K562 treated with DMSO at 1 percent for 12 hours (cell line): Measurements from ENCODE around the gene C12orf56. TPM values are rescaled to one million over a fixed set of nuclear protein-coding genes. Genes with fewer than 3 reads are reported as not detected.

ENCODE experiments used
- total RNA-seq: library from RNA; unstranded; fragments of 300-600 nt; gene quantifications from 2 replicates; pipeline ENCODE4 v1.2.3, GENCODE V29; 2022; ENCODE audit not compliant: insufficient read depth

The C12orf56 gene, protein sequence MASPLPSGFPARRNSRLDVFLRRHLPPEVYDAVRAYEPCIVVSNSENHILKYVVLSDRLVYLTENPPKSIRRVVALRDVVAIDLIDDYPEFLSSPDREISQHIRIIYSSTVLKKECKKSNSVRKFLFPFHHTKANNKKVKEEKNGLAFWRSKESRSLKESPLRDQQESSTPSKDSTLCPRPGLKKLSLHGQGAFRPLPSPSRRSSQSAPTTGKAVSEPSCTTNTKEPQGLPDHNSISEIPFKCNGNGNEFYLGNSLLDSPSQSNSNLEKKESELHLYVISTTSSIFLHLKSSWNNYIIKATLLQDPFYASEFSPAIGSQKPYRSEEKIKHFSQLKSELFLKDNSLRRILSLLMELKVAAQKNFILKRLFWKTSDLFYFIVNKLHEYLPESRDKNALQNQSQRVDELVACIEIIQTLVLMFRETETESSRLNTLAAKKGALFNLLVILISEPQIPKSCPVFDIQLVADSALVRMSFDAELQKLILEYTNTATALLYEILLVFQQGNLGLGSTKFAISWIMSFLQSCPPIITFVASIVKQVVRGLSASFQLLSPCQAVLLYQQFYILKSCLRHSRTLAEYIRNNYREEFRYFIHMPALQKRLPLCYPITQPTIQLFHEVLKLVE
- total RNA-seq: 1.9 and 3.4 TPM in 2 replicates

DNA sequence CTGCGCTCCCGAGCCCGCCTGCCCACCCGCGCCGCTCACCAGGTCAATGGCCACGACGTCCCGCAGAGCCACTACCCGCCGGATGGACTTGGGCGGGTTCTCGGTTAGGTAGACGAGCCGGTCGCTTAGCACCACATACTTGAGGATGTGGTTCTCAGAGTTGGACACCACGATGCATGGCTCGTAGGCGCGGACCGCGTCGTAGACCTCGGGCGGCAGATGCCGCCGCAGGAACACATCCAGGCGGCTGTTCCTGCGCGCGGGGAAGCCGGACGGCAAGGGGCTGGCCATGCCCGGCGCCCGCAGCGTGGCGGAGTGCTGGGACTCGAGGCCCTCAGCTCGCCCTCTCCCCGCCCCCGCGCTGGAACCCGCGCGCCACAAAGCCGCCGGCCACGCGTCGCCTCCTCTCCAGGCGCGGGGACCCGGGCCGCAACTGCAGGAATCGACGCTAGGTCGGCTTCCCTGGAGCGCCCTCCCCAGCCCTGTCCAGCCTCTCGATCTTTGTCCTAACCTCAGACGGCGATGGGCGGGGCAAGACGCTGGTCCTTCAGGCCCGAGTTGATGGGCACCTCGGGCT lies at the start of gene C12orf56:
C12orf56 (minus strand) TSS at position 484 of the 577 bp plus-strand sequence; CDS start at position 291, 193 bp downstream.

DNA sequence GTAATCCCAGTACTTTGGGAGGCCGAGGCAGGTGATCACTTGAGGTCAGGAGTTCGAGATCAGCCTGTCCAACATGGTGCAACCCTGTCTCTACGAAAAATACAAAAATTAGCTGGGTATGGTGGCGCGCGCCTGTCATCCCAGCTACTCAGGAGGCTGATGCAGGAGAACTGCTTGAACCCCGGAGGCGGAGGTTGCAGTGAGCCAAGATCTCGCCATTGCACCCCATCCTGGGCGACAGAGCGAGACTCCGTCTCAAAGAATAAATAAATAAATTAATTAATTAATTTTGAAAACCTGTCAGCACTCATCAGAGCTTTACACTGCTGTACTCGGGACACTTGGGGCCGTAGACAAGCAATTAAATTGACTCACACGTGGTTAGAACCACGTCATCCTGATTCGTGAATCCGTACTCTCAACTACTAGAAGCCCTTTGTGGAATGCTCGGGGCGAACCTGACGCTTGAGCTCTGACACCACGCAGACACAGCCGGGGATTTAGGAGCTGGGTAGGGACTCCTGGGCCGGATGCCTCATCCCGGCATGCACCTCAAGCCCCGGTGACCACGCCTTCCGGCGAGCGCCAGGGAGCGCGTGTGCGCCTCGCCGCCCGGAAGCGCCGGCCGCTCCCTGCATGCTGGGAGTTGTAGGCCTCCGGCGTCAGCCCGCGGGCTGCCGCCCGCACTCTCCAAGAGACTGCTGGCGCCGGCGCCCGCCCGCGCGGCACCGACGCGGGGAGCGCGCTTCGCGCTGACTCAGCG lies 13.3 kb upstream of the C12orf56 start, which contains the start of gene XPOT:
XPOT (plus strand) TSS at position 686 of the 763 bp plus-strand sequence. CDS start 5,644 bp downstream, outside the sequence.

DNA sequence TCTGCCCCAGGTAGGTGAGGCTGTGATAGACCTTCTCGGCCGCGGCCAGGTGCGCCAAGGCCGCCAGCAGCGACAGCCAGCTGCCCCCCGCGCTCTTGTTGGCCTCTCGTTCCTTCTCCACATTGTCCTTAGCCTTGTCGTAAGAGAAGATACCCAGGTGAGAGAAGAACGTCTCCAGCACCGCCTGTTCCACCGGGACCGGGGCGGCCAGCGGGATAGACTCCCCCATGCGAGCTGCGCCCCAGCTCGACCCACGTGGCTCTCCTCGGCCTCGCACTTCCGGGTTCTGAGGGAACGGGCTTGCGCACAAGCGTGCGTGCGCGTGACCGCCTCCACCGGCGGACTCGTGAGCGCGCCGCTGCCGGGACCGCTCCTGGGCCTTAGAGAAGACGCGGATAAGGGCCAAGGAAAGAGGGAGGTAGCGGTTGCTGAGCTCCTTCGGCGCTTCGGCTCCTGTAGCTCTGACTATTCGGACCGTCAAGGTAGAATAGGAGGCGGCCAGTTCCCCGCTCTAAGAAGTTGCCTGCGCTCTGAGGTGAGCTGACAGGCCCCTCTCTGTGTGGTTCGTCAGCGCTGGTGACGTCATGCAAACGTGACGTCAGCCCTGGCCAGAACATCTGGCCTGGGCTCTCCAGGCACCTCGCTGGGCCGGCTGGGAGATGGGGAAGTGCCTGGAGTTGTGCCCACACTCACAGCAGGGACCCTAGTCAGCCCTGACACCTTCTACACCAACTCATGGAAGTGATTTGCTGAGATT lies 168.4 kb downstream of the C12orf56 start, which contains the start of gene KICS2:
KICS2 (minus strand) TSS at position 288 of the 757 bp plus-strand sequence; CDS start at position 229, 59 bp downstream.

Other genes starting within 250 kb of the C12orf56 start
- gene KICS2, start 168.5 kb downstream of the C12orf56 start, total RNA-seq: 1.5 and 2.9 TPM in 2 replicates
- gene XPOT, start 13.6 kb upstream of the C12orf56 start, total RNA-seq: 37.3 and 143 TPM in 2 replicates
- gene TBK1, start 61.4 kb upstream of the C12orf56 start, total RNA-seq: 7.9 and 26.7 TPM in 2 replicates
- gene RASSF3, start 219.7 kb upstream of the C12orf56 start, total RNA-seq: 5.1 and 18.9 TPM in 2 replicates